AML-193 (cell line): ENCODE results near the gene ZNF649.
"Not testable (repeated sequence)": the region's sequence is repeated elsewhere in the genome, so short reads cannot be mapped to it uniquely, and the experiment has no call there.

Source experiments
- DNase-seq, 2 experiments: peaks; one replicate each; lab custom pipeline; 2025; lab: John Stamatoyannopoulos, UW

Gene ZNF649

GRCh38 chr19:51904331-51905165, at the start of gene ZNF649:
Gene ZNF649, minus strand, starts transcription at chr19:51905017. Its CDS starts 4,910 bp downstream, at chr19:51900107.
- DNase-seq = peak; percentile 73 to 74

- DNase-seq = no peak
These were observed 44.2 kb upstream of the ZNF649 start for GRCh38 chr19:51948975-51949374.

GRCh38 chr19:51946602-51947001, 41.8 kb upstream of the ZNF649 start:
- no peak for DNase-seq

- no peak for DNase-seq
These were observed 40.2 kb upstream of the ZNF649 start for GRCh38 chr19:51944798-51945552.

GRCh38 chr19:51938936-51939335, 34.1 kb upstream of the ZNF649 start:
- no peak for DNase-seq

- DNase-seq = no peak
These were observed 27.1 kb upstream of the ZNF649 start for GRCh38 chr19:51931921-51932320.

GRCh38 chr19:51927859-51928258, 23.0 kb upstream of the ZNF649 start:
- DNase-seq = no peak

GRCh38 chr19:51926784-51927741, 22.2 kb upstream of the ZNF649 start, which contains the start of gene ZNF613:
Gene ZNF613, plus strand, starts transcription at chr19:51927472. Its CDS starts 8,749 bp downstream, at chr19:51936221.
- peak; percentile 88 to 95 for DNase-seq

- DNase-seq = no peak
These were observed 21.6 kb upstream of the ZNF649 start for GRCh38 chr19:51926426-51926783.

GRCh38 chr19:51921949-51922348, 17.1 kb upstream of the ZNF649 start:
- no peak for DNase-seq

- no peak for DNase-seq
These were observed 14.8 kb upstream of the ZNF649 start for GRCh38 chr19:51919606-51920005.

GRCh38 chr19:51916167-51916566, 11.3 kb upstream of the ZNF649 start:
- DNase-seq = no peak

GRCh38 chr19:51915324-51915867, 10.6 kb upstream of the ZNF649 start:
- no peak for DNase-seq

GRCh38 chr19:51907981-51908380, 3.2 kb upstream of the ZNF649 start:
- DNase-seq = not testable (repeated sequence)

- DNase-seq = not testable (repeated sequence)
These were observed 1.3 kb upstream of the ZNF649 start for GRCh38 chr19:51906108-51906507.

- not testable (repeated sequence) for DNase-seq
These were observed 822 bp upstream of the ZNF649 start for GRCh38 chr19:51905639-51906038.

GRCh38 chr19:51905206-51905605, 389 bp upstream of the ZNF649 start:
- no peak for DNase-seq

- no peak for DNase-seq
These were observed 1.6 kb downstream of the ZNF649 start for GRCh38 chr19:51903192-51903591.

- no peak for DNase-seq
These were observed 3.0 kb downstream of the ZNF649 start for GRCh38 chr19:51901860-51902259.

GRCh38 chr19:51891193-51891747, 13.5 kb downstream of the ZNF649 start:
- no peak for DNase-seq

- no peak for DNase-seq
These were observed 14.9 kb downstream of the ZNF649 start for GRCh38 chr19:51889934-51890333.
